Brain microvascular endothelial cell (primary cell): ENCODE results near the gene SPTAN1.

Experiments
- DNase-seq: peaks from one replicate; pipeline ENCODE4 v3.0.0-alpha.2; 2020
- H3K27ac ChIP-seq: fragments of 250-450 bp; sonication (Bioruptor Pico); 2 replicates; pipeline ENCODE4 v1.5.1; 2020; ENCODE audit warnings: mild to moderate bottlenecking, moderate library complexity
- H3K27me3 ChIP-seq: fragments of 250-450 bp; sonication (Bioruptor Pico); replicated peaks from 2 replicates; pipeline ENCODE4 v1.5.1; 2020; ENCODE audit warnings: mild to moderate bottlenecking
- H3K36me3 ChIP-seq: fragments of 250-450 bp; sonication (Bioruptor Pico); replicated peaks from 2 replicates; pipeline ENCODE4 v1.5.1; 2020; ENCODE audit warnings: mild to moderate bottlenecking
- H3K4me3 ChIP-seq: 2 replicates; pipeline ENCODE4 v1.5.1; 2011; ENCODE audit warnings: low read depth, mild to moderate bottlenecking, control low read depth, low read length, moderate library complexity
- CTCF ChIP-seq: IDR thresholded peaks from 2 replicates; pipeline ENCODE4 v1.5.1; 2011; ENCODE audit warnings: low read depth, mild to moderate bottlenecking, moderate library complexity, low read length, control low read depth, inconsistent platforms; ENCODE audit errors: missing control alignments
- in situ Hi-C: cut with HindIII; loops from 2 replicates; pipeline ENCODE4 v1.10.0; 2017; ENCODE audit warnings: low sequenced_read_pairs, low pct_ligation_motif_present

Gene SPTAN1

GRCh38 chr9:128603697-128604096 lies 51.3 kb downstream of the SPTAN1 start:
- no peak for DNase-seq
- Histone ChIP-seq H3K4me3 (no peak overlapping the region), H3K27ac (no peak overlapping the region), H3K36me3 (peaks cover 94% of the 10 kb centered on the region), H3K27me3 (no peaks in the 10 kb centered on the region)
- in situ Hi-C loops, result no loop called here
- TF ChIP-seq CTCF, result no peak

GRCh38 chr9:128607642-128608350 lies 55.4 kb downstream of the SPTAN1 start:
- in situ Hi-C loops, result no loop called here
- DNase-seq, result no peak
- TF ChIP-seq CTCF, result no peak
- H3K27me3 ChIP-seq, result no peaks in the 10 kb centered on the region
- peaks cover 97% of the 10 kb centered on the region for H3K36me3 ChIP-seq
- H3K4me3 ChIP-seq, result no peak overlapping the region
- no peak overlapping the region for H3K27ac ChIP-seq

- Histone ChIP-seq H3K27me3 (no peaks in the 10 kb centered on the region), H3K4me3 (no peak overlapping the region), H3K27ac (no peak overlapping the region), H3K36me3 (peaks cover 98% of the 10 kb centered on the region)
- no peak for TF ChIP-seq CTCF
- in situ Hi-C loops, result no loop called here
- no peak for DNase-seq
Measured at GRCh38 chr9:128610897-128611296, 58.5 kb downstream of the SPTAN1 start.

- Histone ChIP-seq H3K36me3 (peaks cover 100% of the 10 kb centered on the region), H3K27me3 (no peaks in the 10 kb centered on the region), H3K4me3 (no peak overlapping the region), H3K27ac (no peak overlapping the region)
- in situ Hi-C loops, result no loop called here
- DNase-seq, result no peak
- no peak for TF ChIP-seq CTCF
Measured at GRCh38 chr9:128611600-128612394, 59.4 kb downstream of the SPTAN1 start.

- H3K27me3 ChIP-seq, result no peaks in the 10 kb centered on the region
- peaks cover 98% of the 10 kb centered on the region for H3K36me3 ChIP-seq
- no peak for DNase-seq
- no peak for TF ChIP-seq CTCF
- no peak overlapping the region for H3K27ac ChIP-seq
- in situ Hi-C loops, result no loop called here
- H3K4me3 ChIP-seq, result no peak overlapping the region
Measured at GRCh38 chr9:128614728-128615127, 62.3 kb downstream of the SPTAN1 start.
